ENCODE measurements around the gene RERE.

Gene RERE

DNA sequence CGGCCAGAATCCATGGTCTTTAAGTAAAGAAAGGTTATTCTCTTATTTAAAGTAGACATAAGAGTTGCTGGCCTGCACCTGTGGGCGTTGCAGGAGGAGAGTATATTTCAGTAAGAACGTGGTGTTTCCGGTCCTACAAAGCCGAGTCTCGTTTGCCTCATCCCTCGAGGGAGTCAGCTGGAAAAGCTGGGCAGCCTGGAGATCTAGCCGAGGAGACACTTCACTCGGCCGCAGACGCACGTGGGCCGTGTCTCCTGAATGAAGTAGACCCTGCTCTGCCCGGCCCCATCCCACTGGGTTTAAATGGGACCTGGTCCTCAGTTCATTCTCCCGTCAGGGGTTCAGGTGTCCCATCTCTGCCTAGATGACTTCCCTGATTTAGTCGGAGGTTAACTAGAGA is 484.6 kb downstream of the RERE start:
- TF ChIP-seq, protein P1, sequence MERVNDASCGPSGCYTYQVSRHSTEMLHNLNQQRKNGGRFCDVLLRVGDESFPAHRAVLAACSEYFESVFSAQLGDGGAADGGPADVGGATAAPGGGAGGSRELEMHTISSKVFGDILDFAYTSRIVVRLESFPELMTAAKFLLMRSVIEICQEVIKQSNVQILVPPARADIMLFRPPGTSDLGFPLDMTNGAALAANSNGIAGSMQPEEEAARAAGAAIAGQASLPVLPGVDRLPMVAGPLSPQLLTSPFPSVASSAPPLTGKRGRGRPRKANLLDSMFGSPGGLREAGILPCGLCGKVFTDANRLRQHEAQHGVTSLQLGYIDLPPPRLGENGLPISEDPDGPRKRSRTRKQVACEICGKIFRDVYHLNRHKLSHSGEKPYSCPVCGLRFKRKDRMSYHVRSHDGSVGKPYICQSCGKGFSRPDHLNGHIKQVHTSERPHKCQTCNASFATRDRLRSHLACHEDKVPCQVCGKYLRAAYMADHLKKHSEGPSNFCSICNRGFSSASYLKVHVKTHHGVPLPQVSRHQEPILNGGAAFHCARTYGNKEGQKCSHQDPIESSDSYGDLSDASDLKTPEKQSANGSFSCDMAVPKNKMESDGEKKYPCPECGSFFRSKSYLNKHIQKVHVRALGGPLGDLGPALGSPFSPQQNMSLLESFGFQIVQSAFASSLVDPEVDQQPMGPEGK (tag by site-specific recombination; IDR thresholded peaks at IDR 0.05): no peak
- Histone ChIP-seq H3K36me3 (ENCODE audit: control insufficient read depth in 2 of 2, insufficient read depth in 1 of 2, low read length in 2 of 2) (no peaks in the 10 kb centered on the region), H3K27ac (ENCODE audit: extremely low read depth, low read depth, low read length) (no peak overlapping the region), H3K4me1 (ENCODE audit: control insufficient read depth, insufficient read depth, low read length) (no peaks in the 10 kb centered on the region), H3K9me3 (ENCODE audit: control insufficient read depth, insufficient read depth, low read depth, low read length) (no peaks in the 10 kb centered on the region), H3K4me3 (ENCODE audit: low read depth, low read length) (no peak overlapping the region)
- ChIA-PET CTCF (interaction anchor here (1.2 kb wide), 1 partner anchor 358 kb away, joined by 4 read pairs; no protein-coding TSS in a partner anchor), POLR2A (no interaction called here)

DNA sequence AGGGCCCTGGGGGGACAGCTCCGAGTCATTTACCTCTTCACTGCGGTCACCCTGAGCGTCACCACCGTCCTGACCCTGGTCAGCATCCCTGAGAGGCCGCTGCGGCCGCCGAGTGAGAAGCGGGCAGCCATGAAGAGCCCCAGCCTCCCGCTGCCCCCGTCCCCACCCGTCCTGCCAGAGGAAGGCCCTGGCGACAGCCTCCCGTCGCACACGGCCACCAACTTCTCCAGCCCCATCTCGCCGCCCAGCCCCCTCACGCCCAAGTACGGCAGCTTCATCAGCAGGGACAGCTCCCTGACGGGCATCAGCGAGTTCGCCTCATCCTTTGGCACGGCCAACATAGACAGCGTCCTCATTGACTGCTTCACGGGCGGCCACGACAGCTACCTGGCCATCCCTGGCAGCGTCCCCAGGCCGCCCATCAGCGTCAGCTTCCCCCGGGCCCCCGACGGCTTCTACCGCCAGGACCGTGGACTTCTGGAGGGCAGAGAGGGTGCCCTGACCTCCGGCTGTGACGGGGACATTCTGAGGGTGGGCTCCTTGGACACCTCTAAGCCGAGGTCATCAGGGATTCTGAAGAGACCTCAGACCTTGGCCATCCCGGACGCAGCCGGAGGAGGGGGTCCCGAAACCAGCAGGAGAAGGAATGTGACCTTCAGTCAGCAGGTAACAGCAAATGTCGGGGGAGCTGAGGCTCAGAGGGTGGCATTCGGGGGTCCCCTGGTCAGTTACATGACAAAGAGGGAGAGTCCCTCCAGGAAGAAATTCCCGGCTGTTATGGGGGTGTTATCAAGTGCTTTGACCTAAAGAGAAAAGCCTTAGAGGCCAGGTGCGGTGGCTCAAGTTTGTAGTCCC is 486.9 kb downstream of the RERE start:
- CTCF ChIA-PET: no interaction called here
- Histone ChIP-seq H3K4me3 (ENCODE audit: low read depth, low read length) (no peak overlapping the region), H3K4me1 (ENCODE audit: control insufficient read depth, insufficient read depth, low read length) (no peaks in the 10 kb centered on the region), H3K36me3 (ENCODE audit: control insufficient read depth in 2 of 2, insufficient read depth in 1 of 2, low read length in 2 of 2) (no peaks in the 10 kb centered on the region), H3K27ac (ENCODE audit: extremely low read depth, low read depth, low read length) (no peak overlapping the region), H3K9me3 (ENCODE audit: control insufficient read depth, insufficient read depth, low read depth, low read length) (no peaks in the 10 kb centered on the region)
- POLR2A ChIA-PET: no interaction called here
- TF ChIP-seq, protein P2, sequence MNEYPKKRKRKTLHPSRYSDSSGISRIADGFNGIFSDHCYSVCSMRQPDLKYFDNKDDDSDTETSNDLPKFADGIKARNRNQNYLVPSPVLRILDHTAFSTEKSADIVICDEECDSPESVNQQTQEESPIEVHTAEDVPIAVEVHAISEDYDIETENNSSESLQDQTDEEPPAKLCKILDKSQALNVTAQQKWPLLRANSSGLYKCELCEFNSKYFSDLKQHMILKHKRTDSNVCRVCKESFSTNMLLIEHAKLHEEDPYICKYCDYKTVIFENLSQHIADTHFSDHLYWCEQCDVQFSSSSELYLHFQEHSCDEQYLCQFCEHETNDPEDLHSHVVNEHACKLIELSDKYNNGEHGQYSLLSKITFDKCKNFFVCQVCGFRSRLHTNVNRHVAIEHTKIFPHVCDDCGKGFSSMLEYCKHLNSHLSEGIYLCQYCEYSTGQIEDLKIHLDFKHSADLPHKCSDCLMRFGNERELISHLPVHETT (tag by site-specific recombination; IDR thresholded peaks at IDR 0.05): no peak
- TF ChIP-seq BCL11A (tag by site-specific recombination; IDR thresholded peaks at IDR 0.05; ENCODE audit: low read depth) (no peak), ZNF169 (tag by site-specific recombination; IDR thresholded peaks at IDR 0.05) (no peak), ZNF24 (tag by site-specific recombination; IDR thresholded peaks at IDR 0.05) (no peak), ZNF791 (tag by site-specific recombination; IDR thresholded peaks at IDR 0.05) (no peak), ZNF391 (tag by site-specific recombination; IDR thresholded peaks at IDR 0.05; ENCODE audit: borderline replicate concordance, low read depth) (no peak), YY1 (tag by site-specific recombination; IDR thresholded peaks at IDR 0.05) (no peak), ZNF777 (tag by site-specific recombination; IDR thresholded peaks at IDR 0.05; ENCODE audit: borderline replicate concordance) (no peak), ZFP37 (tag by site-specific recombination; IDR thresholded peaks at IDR 0.05) (no peak), ZNF48 (tag by site-specific recombination; IDR thresholded peaks at IDR 0.05) (no peak), ZNF175 (tag by site-specific recombination; IDR thresholded peaks at IDR 0.05) (no peak), ZNF707 (tag by site-specific recombination; IDR thresholded peaks at IDR 0.05) (no peak)

DNA sequence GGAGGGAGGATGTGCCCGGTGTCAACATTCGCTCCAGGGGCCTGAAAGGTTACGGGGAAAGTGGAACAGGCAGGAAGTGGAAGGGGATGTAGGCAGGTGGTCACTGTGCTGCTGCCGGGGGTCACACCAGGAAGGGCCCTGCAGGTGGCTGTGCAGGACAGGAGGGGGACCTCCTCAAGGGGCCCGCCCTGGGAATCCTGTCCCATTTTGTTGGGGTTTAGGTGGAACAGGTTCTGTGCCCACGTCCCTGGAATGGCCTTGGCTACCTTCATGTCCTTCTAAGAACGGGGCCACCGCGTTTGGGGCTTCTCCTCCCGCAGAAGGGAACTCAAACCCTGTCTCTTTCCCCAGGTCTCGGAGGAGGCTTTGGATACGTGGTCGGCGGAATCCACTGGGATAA is 487.6 kb downstream of the RERE start:
- ChIA-PET CTCF (no interaction called here), POLR2A (no interaction called here)
- no peak overlapping the region for H3K27ac ChIP-seq (ENCODE audit: extremely low read depth, low read depth, low read length)
- no peak overlapping the region for H3K4me3 ChIP-seq (ENCODE audit: low read depth, low read length)
- no peaks in the 10 kb centered on the region for H3K36me3 ChIP-seq (ENCODE audit: control insufficient read depth in 2 of 2, insufficient read depth in 1 of 2, low read length in 2 of 2)
- no peak for TF ChIP-seq YY2 (tag by site-specific recombination; IDR thresholded peaks at IDR 0.05)
- no peak for TF ChIP-seq ZNF677 (tag by site-specific recombination; IDR thresholded peaks at IDR 0.05)
- TF ChIP-seq ZNF610 (tag by site-specific recombination; IDR thresholded peaks at IDR 0.05; ENCODE audit: borderline replicate concordance): no peak
- TF ChIP-seq ZSCAN16 (tag by site-specific recombination; IDR thresholded peaks at IDR 0.05): no peak
- TF ChIP-seq WT1 (tag by site-specific recombination; IDR thresholded peaks at IDR 0.05): no peak
- TF ChIP-seq ZNF391 (tag by site-specific recombination; IDR thresholded peaks at IDR 0.05; ENCODE audit: borderline replicate concordance, low read depth): no peak
- TF ChIP-seq ZNF48 (tag by site-specific recombination; IDR thresholded peaks at IDR 0.05): no peak
- no peak for TF ChIP-seq RBAK (tag by site-specific recombination; IDR thresholded peaks at IDR 0.05)
- no peak for TF ChIP-seq ZNF544 (tag by site-specific recombination; IDR thresholded peaks at IDR 0.05)
- TF ChIP-seq ZNF169 (tag by site-specific recombination; IDR thresholded peaks at IDR 0.05): no peak
- TF ChIP-seq ZNF501 (tag by site-specific recombination; IDR thresholded peaks at IDR 0.05): no peak
- TF ChIP-seq ZBTB20 (tag by site-specific recombination; IDR thresholded peaks at IDR 0.05): no peak
- TF ChIP-seq, protein P3, sequence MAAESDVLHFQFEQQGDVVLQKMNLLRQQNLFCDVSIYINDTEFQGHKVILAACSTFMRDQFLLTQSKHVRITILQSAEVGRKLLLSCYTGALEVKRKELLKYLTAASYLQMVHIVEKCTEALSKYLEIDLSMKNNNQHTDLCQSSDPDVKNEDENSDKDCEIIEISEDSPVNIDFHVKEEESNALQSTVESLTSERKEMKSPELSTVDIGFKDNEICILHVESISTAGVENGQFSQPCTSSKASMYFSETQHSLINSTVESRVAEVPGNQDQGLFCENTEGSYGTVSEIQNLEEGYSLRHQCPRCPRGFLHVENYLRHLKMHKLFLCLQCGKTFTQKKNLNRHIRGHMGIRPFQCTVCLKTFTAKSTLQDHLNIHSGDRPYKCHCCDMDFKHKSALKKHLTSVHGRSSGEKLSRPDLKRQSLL (tag by site-specific recombination; IDR thresholded peaks at IDR 0.05): no peak
- TF ChIP-seq ZFP41 (tag by site-specific recombination; IDR thresholded peaks at IDR 0.05; ENCODE audit: borderline replicate concordance): no peak
- no peak for TF ChIP-seq ZNF140 (tag by site-specific recombination; IDR thresholded peaks at IDR 0.05)
- TF ChIP-seq ZNF394 (tag by site-specific recombination; IDR thresholded peaks at IDR 0.05; ENCODE audit: borderline replicate concordance): no peak
- TF ChIP-seq KLF1 (tag by site-specific recombination; IDR thresholded peaks at IDR 0.05): no peak
- H3K4me1 ChIP-seq (ENCODE audit: control insufficient read depth, insufficient read depth, low read length): no peaks in the 10 kb centered on the region
- no peaks in the 10 kb centered on the region for H3K9me3 ChIP-seq (ENCODE audit: control insufficient read depth, insufficient read depth, low read depth, low read length)

Data from HEK293 (cell line).